ENCODE measurements around the gene PIGO.

DNA sequence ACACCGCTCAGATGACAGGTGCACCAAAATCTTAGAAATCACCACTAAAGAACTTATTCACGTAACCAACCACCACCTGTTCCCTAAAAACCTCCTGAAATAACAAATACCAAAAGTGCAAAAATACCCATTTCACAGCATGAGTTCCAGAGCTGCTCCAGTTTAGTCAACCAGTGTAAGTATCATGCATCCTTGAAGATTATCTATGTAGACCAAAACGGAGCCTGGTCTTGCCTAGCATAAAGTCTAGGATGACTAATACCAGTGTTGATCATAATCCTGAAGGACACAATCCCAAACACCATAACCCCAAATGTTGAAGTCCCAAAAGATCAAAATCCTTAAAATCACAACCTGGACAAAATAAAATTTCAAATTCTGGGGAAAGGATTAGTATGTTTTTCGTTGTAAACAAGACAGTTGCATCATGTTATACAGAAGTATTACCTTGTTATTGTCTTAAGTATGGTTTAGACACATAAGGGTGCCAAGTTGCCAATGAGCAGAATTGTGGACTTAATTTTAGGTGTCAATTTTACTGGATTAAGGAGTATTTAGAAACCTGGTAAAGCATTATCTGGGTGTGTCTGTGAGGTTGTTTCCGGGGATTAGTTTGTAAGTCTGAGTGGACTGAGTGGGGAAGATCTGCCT is 42.1 kb downstream of the PIGO start:
- no peak for TF ChIP-seq CTCF (IDR thresholded peaks at IDR 0.05; ENCODE audit: low read length)
- TF ChIP-seq EZH2 (IDR thresholded peaks at IDR 0.05; ENCODE audit: borderline replicate concordance, low read length) = no peak

Measured in OCI-LY1 (cell line).